ENCODE data around the gene FOLR2. TPM values are rescaled to one million over a fixed set of nuclear protein-coding genes. Genes with fewer than 3 reads are reported as not detected.

FOLR2 gene
- total and polyA plus RNA-seq, 2 experiments from 2014 or later, result not detected

GRCh38 chr11:72232260-72233055 lies 15.9 kb downstream of the FOLR2 start:
- in situ Hi-C loops (cut with MboI), result no loop called here
- Histone ChIP-seq H3K79me2 (ENCODE audit: insufficient read depth) (peaks cover 21% of the 10 kb centered on the region), H3K9me3 (ENCODE audit: low read depth) (no peaks in the 10 kb centered on the region), H3K4me3 (no peak overlapping the region), H3K4me2 (ENCODE audit: unreplicated experiment) (no peak overlapping the region), H4K20me1 (ENCODE audit: insufficient read depth) (no peaks in the 10 kb centered on the region), H3K27me3 (replicated peaks; ENCODE audit: insufficient read depth) (no peaks in the 10 kb centered on the region), H3K36me3 (ENCODE audit: low read depth) (peaks cover 37% of the 10 kb centered on the region; the same call in 1 of the 2 replicates), H3K9me2 (ENCODE audit: insufficient read depth) (no peaks in the 10 kb centered on the region), H3F3A (ENCODE audit: insufficient read depth) (peaks cover 35% of the 10 kb centered on the region), H3K27ac (no peak overlapping the region), H3K4me1 (ENCODE audit: insufficient read depth) (no peaks in the 10 kb centered on the region), H2AFZ (no peak overlapping the region), H3K9ac (no peak overlapping the region)
- TF ChIP-seq EZH2phosphoT487 (IDR thresholded peaks at IDR 0.05; ENCODE audit: insufficient read depth, low read depth) (no peak), EZH2 (IDR thresholded peaks at IDR 0.05; ENCODE audit: insufficient read depth, poor library complexity, severe bottlenecking) (no peak)
- DNase-seq, result no peak
- 91% methylated on average over 18 of the region's 18 CpGs for WGBS, 2 experiments (ENCODE audit: low coverage in 1 of 2, low lambda C conversion rate in 2 of 2, missing lambda C conversion rate in 2 of 2)

GRCh38 chr11:72233056-72233772 lies 16.6 kb downstream of the FOLR2 start:
- no peak for DNase-seq
- peaks cover 37% of the 10 kb centered on the region; the same call in 1 of the 2 replicates for H3K36me3 ChIP-seq (ENCODE audit: low read depth)
- no peak overlapping the region for H2AFZ ChIP-seq
- no peak overlapping the region for H3K4me3 ChIP-seq
- no peak overlapping the region for H3K27ac ChIP-seq
- H3K9ac ChIP-seq, result no peak overlapping the region
- in situ Hi-C loops (cut with MboI), result no loop called here
- H3K4me2 ChIP-seq (ENCODE audit: unreplicated experiment), result no peak overlapping the region
- no peaks in the 10 kb centered on the region for H3K9me2 ChIP-seq (ENCODE audit: insufficient read depth)
- H3K27me3 ChIP-seq (replicated peaks; ENCODE audit: insufficient read depth), result no peaks in the 10 kb centered on the region
- peaks cover 35% of the 10 kb centered on the region for H3F3A ChIP-seq (ENCODE audit: insufficient read depth)
- peaks cover 14% of the 10 kb centered on the region for H3K79me2 ChIP-seq (ENCODE audit: insufficient read depth)
- H4K20me1 ChIP-seq (ENCODE audit: insufficient read depth), result no peaks in the 10 kb centered on the region
- no peak for TF ChIP-seq EZH2 (IDR thresholded peaks at IDR 0.05; ENCODE audit: insufficient read depth, poor library complexity, severe bottlenecking)
- no peak for TF ChIP-seq EZH2phosphoT487 (IDR thresholded peaks at IDR 0.05; ENCODE audit: insufficient read depth, low read depth)
- 89% methylated on average over 13 of the region's 13 CpGs for WGBS, 2 experiments (ENCODE audit: low coverage in 1 of 2, low lambda C conversion rate in 2 of 2, missing lambda C conversion rate in 2 of 2)
- H3K4me1 ChIP-seq (ENCODE audit: insufficient read depth), result no peaks in the 10 kb centered on the region
- no peaks in the 10 kb centered on the region for H3K9me3 ChIP-seq (ENCODE audit: low read depth)

DNA sequence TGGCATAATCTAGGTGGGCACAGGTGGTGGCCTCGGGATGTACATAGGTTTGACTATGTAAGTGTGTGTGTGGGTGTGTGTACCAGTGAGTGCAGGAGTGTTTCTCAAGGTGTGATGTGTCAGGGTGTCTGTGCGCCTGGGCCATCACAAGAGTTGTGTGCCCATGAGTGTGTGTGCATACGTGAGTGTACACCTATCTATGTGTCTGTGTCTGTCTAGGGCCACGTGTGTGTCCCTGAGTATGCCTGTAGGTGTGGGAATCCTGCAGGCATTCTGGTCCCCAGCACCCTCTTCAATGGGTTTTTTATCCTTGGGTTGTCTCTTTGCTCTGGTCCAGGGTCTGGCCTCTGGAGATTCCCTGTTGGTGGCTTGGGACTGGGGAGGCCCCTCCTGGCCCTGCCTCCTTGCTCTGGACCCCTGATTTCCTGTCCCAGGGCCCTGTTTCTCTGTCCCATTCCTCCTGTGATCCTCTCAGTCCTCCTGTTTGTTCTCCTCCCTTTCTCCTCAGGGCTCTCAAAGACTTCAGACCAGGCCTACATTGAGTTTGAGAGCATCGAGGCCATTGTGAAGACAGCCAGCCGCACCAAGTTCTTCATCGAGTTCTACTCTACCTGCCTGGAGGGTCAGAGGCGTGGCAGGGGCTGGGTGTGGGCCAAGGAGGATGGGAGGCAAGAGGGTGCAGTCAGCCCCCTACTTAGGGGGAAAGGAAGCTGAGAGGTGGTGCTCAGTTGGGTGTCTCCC lies 17.3 kb downstream of the FOLR2 start:
- Histone ChIP-seq H3K79me2 (ENCODE audit: insufficient read depth) (peaks cover 6% of the 10 kb centered on the region; the same call in 1 of the 2 replicates), H3K4me3 (no peak overlapping the region), H3K4me1 (ENCODE audit: insufficient read depth) (no peaks in the 10 kb centered on the region), H4K20me1 (ENCODE audit: insufficient read depth) (no peaks in the 10 kb centered on the region), H2AFZ (no peak overlapping the region), H3K27me3 (replicated peaks; ENCODE audit: insufficient read depth) (no peaks in the 10 kb centered on the region), H3F3A (ENCODE audit: insufficient read depth) (peaks cover 42% of the 10 kb centered on the region), H3K9me3 (ENCODE audit: low read depth) (no peaks in the 10 kb centered on the region), H3K27ac (no peak overlapping the region), H3K9me2 (ENCODE audit: insufficient read depth) (no peaks in the 10 kb centered on the region), H3K9ac (no peak overlapping the region), H3K36me3 (ENCODE audit: low read depth) (peaks cover 36% of the 10 kb centered on the region; the same call in 1 of the 2 replicates), H3K4me2 (ENCODE audit: unreplicated experiment) (no peak overlapping the region)
- in situ Hi-C loops (cut with MboI), result no loop called here
- TF ChIP-seq EZH2 (IDR thresholded peaks at IDR 0.05; ENCODE audit: insufficient read depth, poor library complexity, severe bottlenecking) (no peak), EZH2phosphoT487 (IDR thresholded peaks at IDR 0.05; ENCODE audit: insufficient read depth, low read depth) (no peak)
- 84 to 90% methylated on average over 8 of the region's 8 CpGs for WGBS, 2 experiments (ENCODE audit: low coverage in 1 of 2, low lambda C conversion rate in 2 of 2, missing lambda C conversion rate in 2 of 2)
- DNase-seq, result no peak

DNA sequence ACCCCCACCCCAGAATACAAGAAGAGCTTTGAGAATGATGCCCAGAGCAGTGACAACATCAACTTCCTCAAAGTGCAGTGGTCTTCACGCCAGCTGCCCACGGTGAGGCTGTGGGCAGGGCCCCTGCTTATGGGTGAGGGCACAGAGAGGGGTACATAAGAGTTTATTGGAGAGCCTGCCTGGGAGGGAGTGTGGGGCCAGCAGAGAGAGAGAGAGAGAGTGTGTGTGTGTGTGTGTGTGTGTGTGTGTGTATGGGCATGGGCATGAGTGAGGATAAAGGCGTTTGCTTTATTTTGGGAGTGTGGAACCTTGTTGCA lies 17.9 kb downstream of the FOLR2 start:
- no peak for DNase-seq
- Histone ChIP-seq H3K9ac (no peak overlapping the region), H3K27ac (no peak overlapping the region), H2AFZ (no peak overlapping the region), H3K79me2 (ENCODE audit: insufficient read depth) (peaks cover 6% of the 10 kb centered on the region; the same call in 1 of the 2 replicates), H3K4me2 (ENCODE audit: unreplicated experiment) (no peak overlapping the region), H3K4me3 (no peak overlapping the region), H3K36me3 (ENCODE audit: low read depth) (peaks cover 31% of the 10 kb centered on the region; the same call in 1 of the 2 replicates), H3K27me3 (replicated peaks; ENCODE audit: insufficient read depth) (no peaks in the 10 kb centered on the region), H3K9me2 (ENCODE audit: insufficient read depth) (no peaks in the 10 kb centered on the region), H4K20me1 (ENCODE audit: insufficient read depth) (no peaks in the 10 kb centered on the region), H3K9me3 (ENCODE audit: low read depth) (no peaks in the 10 kb centered on the region), H3F3A (ENCODE audit: insufficient read depth) (peaks cover 42% of the 10 kb centered on the region), H3K4me1 (ENCODE audit: insufficient read depth) (no peaks in the 10 kb centered on the region)
- in situ Hi-C loops (cut with MboI), result no loop called here
- TF ChIP-seq EZH2phosphoT487 (IDR thresholded peaks at IDR 0.05; ENCODE audit: insufficient read depth, low read depth), result no peak
- TF ChIP-seq EZH2 (IDR thresholded peaks at IDR 0.05; ENCODE audit: insufficient read depth, poor library complexity, severe bottlenecking), result no peak
- 60 to 70% methylated on average over 3 of the region's 3 CpGs for WGBS, 2 experiments (ENCODE audit: low coverage in 1 of 2, low lambda C conversion rate in 2 of 2, missing lambda C conversion rate in 2 of 2)
